Activated CD4-positive, alpha-beta T cell treated with anti-CD3 and anti-CD28 coated beads for 36 hours (primary cell): ENCODE results near the gene LOXL3. TPM values are rescaled to one million over a fixed set of nuclear protein-coding genes. Genes with fewer than 3 reads are reported as not detected.

Source experiments
- ATAC-seq: fragments of 200-7000 bp; cut with Tn5 transposase; one replicate; pipeline ENCODE4 v1.10.0; 2021; ENCODE audit warnings: mild to moderate bottlenecking, moderate library complexity
- CTCF ChIA-PET: fragments of 350-600 bp; sonication (Branson Sonifier 250); formaldehyde crosslinking; loops from one replicate; lab custom pipeline; 2021; ENCODE audit warnings: antibody characterized with exemption; lab: Charles Lee
- POLR2A ChIA-PET: fragments of 350-600 bp; sonication (Branson Sonifier 250); formaldehyde crosslinking; loops from one replicate; lab custom pipeline; 2021; ENCODE audit warnings: antibody characterized with exemption, inconsistent platforms; lab: Charles Lee
- DNase-seq: peaks from one replicate; pipeline ENCODE4 v3.0.0-alpha.2; 2020
- H3K27ac Mint-ChIP-seq: one replicate; pipeline ENCODE4 v1.8.0; 2021; ENCODE audit warnings: mixed read lengths
- H3K27me3 Mint-ChIP-seq: one replicate; pipeline ENCODE4 v1.8.0; 2021; ENCODE audit warnings: mixed read lengths
- H3K36me3 Mint-ChIP-seq: one replicate; pipeline ENCODE4 v1.8.0; 2021; ENCODE audit warnings: low read depth, mixed read lengths
- H3K4me1 Mint-ChIP-seq: one replicate; pipeline ENCODE4 v1.8.0; 2021; ENCODE audit warnings: mixed read lengths
- H3K4me3 Mint-ChIP-seq: one replicate; pipeline ENCODE4 v1.8.0; 2021; ENCODE audit warnings: mild to moderate bottlenecking, moderate library complexity, mixed read lengths
- H3K9me3 Mint-ChIP-seq: one replicate; pipeline ENCODE4 v1.8.0; 2021; ENCODE audit warnings: low read depth, mixed read lengths
- intact Hi-C, 2 experiments: fragments of 100-400 bp; cut with DNase I in 1 of 2; cut with micrococcal nuclease in 1 of 2; formaldehyde crosslinking; loops; one replicate each; pipeline versions ENCODE4 v1.14.2 to v1.15.1; 2022 to 2024; cut with DNase I, micrococcal nuclease
- total RNA-seq, 2 experiments: library from RNA; stranded (reverse); gene quantifications; one replicate each; pipeline ENCODE4 v1.2.3, GENCODE V29; 2021

The LOXL3 gene
- total RNA-seq, 2 experiments from 2014 or later = 0.86 to 0.96 TPM

GRCh38 chr2:74482801-74483674 lies 70.7 kb downstream of the LOXL3 start, which contains the start of the genes CCDC142 and TTC31:
TSS of gene CCDC142 (minus strand) at chr2:74482998. CDS start at chr2:74482837, 161 bp downstream.
TSS of gene TTC31 (plus strand) at chr2:74483081. CDS start at chr2:74483096, 15 bp downstream.
- intact Hi-C loops = loop anchor here (1.0 to 2.0 kb wide), 15 partner anchors 11 to 1098 kb away; partner anchors contain the start of genes AUP1 (in 2 of the 2), C2orf81 (in 2 of the 2), DOK1 (in 2 of the 2) and HTRA2 (in 2 of the 2)
- ATAC-seq (peak; percentile 95), DNase-seq (peak; percentile 96)
- Mint-ChIP-seq H3K36me3 (peaks cover 17% of the 10 kb centered on the region), H3K27me3 (no peaks in the 10 kb centered on the region), H3K4me1 (peaks cover 31% of the 10 kb centered on the region), H3K27ac (peak within 1 kb of the TSS; percentile 99), H3K9me3 (no peaks in the 10 kb centered on the region), H3K4me3 (peak within 1 kb of the TSS; percentile 90)
- POLR2A ChIA-PET = interaction anchor here (0.5 to 3.2 kb wide), 5 partner anchors 10 to 169 kb away, joined by 3 to 18 read pairs (median 6); partner anchors contain the start of genes AUP1, HTRA2, INO80B and MRPL53
- CTCF ChIA-PET = interaction anchor here (0.5 to 5.2 kb wide), 18 partner anchors 10 to 141 kb away, joined by 3 to 62 read pairs (median 4); partner anchors contain the start of genes AUP1, DQX1, HTRA2 and INO80B

Other genes starting within 250 kb of the LOXL3 start
- gene SLC4A5, start 210.5 kb downstream of the LOXL3 start, total RNA-seq = 1 to 10 TPM; 2.2 to 2.7 TPM
- gene DCTN1, start 173.6 kb downstream of the LOXL3 start, total RNA-seq = 100 to 1,000 TPM in 1 of 2 experiments, 10 to 100 TPM in 1; 78.1 to 132 TPM
- gene C2orf81, start 132.3 kb downstream of the LOXL3 start, total RNA-seq = 1 to 10 TPM; 4.5 to 4.9 TPM
- gene WDR54, start 132.2 kb downstream of the LOXL3 start, total RNA-seq = 100 to 1,000 TPM; 103 to 119 TPM
- 1 to 10 TPM; 1.8 to 2.5 TPM for gene RTKN, start 112.0 kb downstream of the LOXL3 start, total RNA-seq
- gene INO80B, start 98.9 kb downstream of the LOXL3 start, total RNA-seq = 10 to 100 TPM; 24.2 to 25.6 TPM
- 10 to 100 TPM; 24.9 to 30.2 TPM for gene WBP1, start 95.5 kb downstream of the LOXL3 start, total RNA-seq
- 10 to 100 TPM; 44.2 to 48.9 TPM for gene MOGS, start 88.6 kb downstream of the LOXL3 start, total RNA-seq
- gene MRPL53, start 81.3 kb downstream of the LOXL3 start, total RNA-seq = 10 to 100 TPM; 87.4 to 88.5 TPM
- 10 to 100 TPM in 1 of 2 experiments, 1 to 10 TPM in 1; 9.7 to 13.2 TPM for gene CCDC142, start 70.9 kb downstream of the LOXL3 start, total RNA-seq
- gene TTC31, start 70.9 kb downstream of the LOXL3 start, total RNA-seq = 10 to 100 TPM; 24.0 to 24.6 TPM
- under 1 TPM in 1 of 2 experiments, not detected in 1; 0.28 TPM for gene LBX2, start 54.3 kb downstream of the LOXL3 start, total RNA-seq
- 10 to 100 TPM; 21.7 to 28.7 TPM for gene PCGF1, start 46.2 kb downstream of the LOXL3 start, total RNA-seq
- under 1 TPM; 0.18 to 0.21 TPM for gene TLX2, start 39.5 kb downstream of the LOXL3 start, total RNA-seq
- gene DQX1, start 27.7 kb downstream of the LOXL3 start, total RNA-seq = under 1 TPM; 0.40 to 0.41 TPM
- gene AUP1, start 24.2 kb downstream of the LOXL3 start, total RNA-seq = 100 to 1,000 TPM in 1 of 2 experiments, 10 to 100 TPM in 1; 92.0 to 122 TPM
- 10 to 100 TPM; 43.5 to 47.7 TPM for gene HTRA2, start 24.0 kb downstream of the LOXL3 start, total RNA-seq
- gene DOK1, start 778 bp upstream of the LOXL3 start, total RNA-seq = 10 to 100 TPM; 17.2 to 17.9 TPM
- gene M1AP, start 94.4 kb upstream of the LOXL3 start, total RNA-seq = under 1 TPM; 0.18 to 0.33 TPM
- 1 to 10 TPM; 5.7 to 7.4 TPM for gene SEMA4F, start 100.3 kb upstream of the LOXL3 start, total RNA-seq